Lower leg skin (tissue), 3 donors: Measurements from ENCODE around the gene TRIO.

Experiments
- CTCF ChIP-seq, 3 donors: fragments of 450-650 bp; IDR thresholded peaks; one replicate each; pipeline ENCODE4 v1.5.1; 2016; ENCODE audit warnings: antibody characterized with exemption in 3 of 3, mild to moderate bottlenecking in 3 of 3, moderate library complexity in 2 of 3
- POLR2A ChIP-seq, 2 donors: fragments of 450-650 bp; IDR thresholded peaks; one replicate each; pipeline ENCODE4 v1.6.1; 2016 to 2017; ENCODE audit warnings: antibody characterized with exemption in 2 of 2, mild to moderate bottlenecking in 1 of 2, moderate library complexity in 1 of 2

DNA sequence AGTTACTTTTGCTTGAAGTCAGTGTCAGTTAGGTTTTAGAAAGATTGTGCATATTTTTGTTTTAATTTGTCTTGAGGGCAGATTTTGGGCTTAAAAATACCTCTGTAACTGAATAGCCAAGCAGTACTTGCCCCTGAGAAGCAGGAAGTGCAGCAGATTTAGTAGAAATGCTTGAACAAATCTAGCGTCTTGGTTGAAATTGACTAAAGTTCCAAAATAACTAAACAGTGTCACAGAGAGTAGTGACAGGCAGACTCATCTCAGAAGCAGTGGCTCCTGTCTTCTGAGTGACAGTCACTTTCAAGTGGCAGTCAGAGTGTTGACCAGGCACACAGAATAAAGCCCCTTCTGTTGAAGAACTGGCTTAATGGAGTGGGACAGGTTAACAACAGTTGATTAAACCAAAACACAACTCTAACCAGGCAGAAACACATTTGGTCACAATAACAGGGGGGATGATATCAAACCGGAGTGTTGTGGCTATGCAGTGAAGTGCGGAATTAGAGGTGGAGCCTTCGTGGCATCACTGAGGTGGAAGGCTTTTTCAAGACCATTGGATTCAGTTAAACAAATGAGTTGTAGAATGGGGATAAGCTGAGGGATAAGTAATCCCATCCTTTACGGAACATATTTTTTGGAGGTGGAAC lies 29.1 kb downstream of the TRIO start:
- no peak for TF ChIP-seq CTCF (IDR thresholded peaks at IDR 0.05)
- TF ChIP-seq POLR2A (IDR thresholded peaks at IDR 0.05), result no peak
